Bronchial epithelial cell (primary cell): ENCODE measurements around the gene GPX4. TPM values are rescaled to one million over a fixed set of nuclear protein-coding genes. Genes with fewer than 3 reads are reported as not detected.

ENCODE experiments used
- DNase-seq: peaks from one replicate; pipeline ENCODE4 v3.0.0-alpha.2; 2010; ENCODE audit warnings: low read depth
- FAIRE-seq: peaks from 2 replicates; lab custom pipeline; 2011; peaks lifted over from hg19 to GRCh38; lab: Jason Lieb, UNC
- H3K27me3 ChIP-seq: 2 replicates; pipeline ENCODE4 v1.5.1; 2011; ENCODE audit warnings: low read length; ENCODE audit not compliant: control insufficient read depth, insufficient read depth
- H3K36me3 ChIP-seq: 2 replicates; pipeline ENCODE4 v1.5.1; 2011; ENCODE audit warnings: low read length; ENCODE audit not compliant: control insufficient read depth, insufficient read depth
- H3K4me3 ChIP-seq: 2 replicates; pipeline ENCODE4 v1.5.1; 2011; ENCODE audit warnings: mild to moderate bottlenecking, low read depth, low read length, control low read depth
- CTCF ChIP-seq: IDR thresholded peaks from 2 replicates; pipeline ENCODE4 v1.5.1; 2011; ENCODE audit warnings: mild to moderate bottlenecking, moderate library complexity, low read length, control low read depth, inconsistent platforms; ENCODE audit not compliant: insufficient read depth, severe bottlenecking
- total RNA-seq: library from RNA; depleted of rRNA; stranded (reverse); fragments of >200 nt; gene quantifications from 2 replicates; pipeline ENCODE4 v1.2.1, GENCODE V29; 2014

Gene GPX4
- total RNA-seq, 1 donor from 2014 or later, result 291 TPM

- Histone ChIP-seq H3K4me3 (no peak overlapping the region), H3K27me3 (no peaks in the 10 kb centered on the region), H3K36me3 (peaks cover 30% of the 10 kb centered on the region)
- DNase-seq (no peak), FAIRE-seq (no peak)
- no peak for TF ChIP-seq CTCF
Measured at GRCh38 chr19:1151037-1151724, 47.4 kb downstream of the GPX4 start.

GRCh38 chr19:1151917-1152587, 48.3 kb downstream of the GPX4 start:
- Histone ChIP-seq H3K36me3 (peaks cover 27% of the 10 kb centered on the region), H3K4me3 (no peak overlapping the region), H3K27me3 (no peaks in the 10 kb centered on the region)
- no peak for FAIRE-seq
- no peak for DNase-seq
- no peak for TF ChIP-seq CTCF

- Histone ChIP-seq H3K4me3 (peak overlapping the region; percentile 7), H3K27me3 (no peaks in the 10 kb centered on the region), H3K36me3 (peaks cover 26% of the 10 kb centered on the region)
- DNase-seq (no peak), FAIRE-seq (no peak)
- TF ChIP-seq CTCF, result no peak
Measured at GRCh38 chr19:1153891-1154730, 50.3 kb downstream of the GPX4 start.

GRCh38 chr19:1154731-1155351, 51.0 kb downstream of the GPX4 start:
- DNase-seq (peak; percentile 78), FAIRE-seq (no peak)
- peak overlapping the region; percentile 7 for H3K4me3 ChIP-seq
- H3K36me3 ChIP-seq, result peaks cover 23% of the 10 kb centered on the region
- H3K27me3 ChIP-seq, result no peaks in the 10 kb centered on the region
- TF ChIP-seq CTCF, result no peak

GRCh38 chr19:1155352-1156304, 51.8 kb downstream of the GPX4 start:
- Histone ChIP-seq H3K27me3 (no peaks in the 10 kb centered on the region), H3K36me3 (peaks cover 19% of the 10 kb centered on the region), H3K4me3 (no peak overlapping the region)
- peak; percentile 15 for DNase-seq
- no peak for TF ChIP-seq CTCF
- peak; percentile 52 for FAIRE-seq
